HG02610 (cell line): ENCODE measurements around the gene STOML1.
"Not testable (repeated sequence)": the region's sequence is repeated elsewhere in the genome, so short reads cannot be mapped to it uniquely, and the experiment has no call there.

Source experiments
- ATAC-seq: cut with Tn5 transposase; IDR thresholded peaks from one replicate; pipeline ENCODE4 v1.9.1; 2021; ENCODE audit warnings: mild to moderate bottlenecking, moderate library complexity; ENCODE audit not compliant: unreplicated experiment

Gene STOML1

GRCh38 chr15:73965094-73965757, 26.9 kb downstream of the STOML1 start:
- ATAC-seq, result peak; percentile 28

- ATAC-seq, result no peak
Observed at GRCh38 chr15:73964736-73965093, 27.4 kb downstream of the STOML1 start.

- no peak for ATAC-seq
Observed at GRCh38 chr15:73962433-73962832, 29.7 kb downstream of the STOML1 start.

DNA sequence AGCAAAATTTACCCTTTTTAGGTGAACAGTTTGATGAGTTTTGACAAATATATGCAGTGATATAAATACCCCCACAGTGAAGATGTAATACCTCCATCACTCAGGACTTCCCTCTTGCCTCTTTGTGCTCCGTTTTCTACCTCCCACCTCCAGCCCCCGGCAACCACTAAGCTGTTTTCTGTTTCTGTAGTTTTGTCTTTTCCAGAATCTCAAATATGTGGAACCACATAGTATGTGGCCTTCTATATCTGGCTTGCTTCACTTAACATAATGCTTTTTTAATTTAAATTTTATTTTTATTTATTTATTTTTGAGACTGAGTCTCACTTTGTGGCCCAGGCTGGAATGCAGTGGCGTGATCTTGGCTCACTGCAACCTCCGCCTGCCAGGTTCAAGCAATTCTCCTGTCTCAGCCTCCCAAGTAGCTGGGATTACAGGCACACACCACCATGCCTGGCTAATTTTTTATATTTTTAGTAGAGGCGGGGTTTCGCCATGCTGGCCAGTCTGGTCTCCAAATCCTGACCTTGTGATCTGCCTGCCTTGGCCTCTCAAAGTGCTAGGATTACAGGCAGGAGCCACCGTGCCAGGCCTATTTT, 31.5 kb downstream of the STOML1 start:
- ATAC-seq, result not testable (repeated sequence)

GRCh38 chr15:73959801-73960200, 32.3 kb downstream of the STOML1 start:
- ATAC-seq, result no peak

- ATAC-seq, result no peak
Observed at GRCh38 chr15:73959012-73959581, 33.0 kb downstream of the STOML1 start.

DNA sequence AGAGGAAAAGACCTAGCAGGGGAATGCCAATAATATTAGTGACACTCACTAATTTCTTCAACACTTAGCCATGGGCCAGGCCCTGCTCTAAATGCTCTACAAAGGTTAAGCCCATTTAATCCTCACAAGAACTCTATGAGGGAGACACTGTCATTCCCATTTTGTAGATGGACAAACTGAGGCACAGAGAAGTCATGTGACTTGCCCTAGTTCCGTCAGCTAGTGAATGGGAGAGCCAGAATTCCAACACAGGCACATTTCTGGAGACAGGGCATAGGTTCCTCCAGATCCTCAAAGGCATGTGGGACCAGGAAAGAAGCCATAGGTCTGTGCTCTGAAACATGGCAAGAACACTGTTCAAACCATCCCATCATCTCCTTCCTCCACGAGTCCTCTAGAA, 34.3 kb downstream of the STOML1 start:
- ATAC-seq, result no peak

- ATAC-seq, result no peak
Observed at GRCh38 chr15:73957276-73957675, 34.8 kb downstream of the STOML1 start.

DNA sequence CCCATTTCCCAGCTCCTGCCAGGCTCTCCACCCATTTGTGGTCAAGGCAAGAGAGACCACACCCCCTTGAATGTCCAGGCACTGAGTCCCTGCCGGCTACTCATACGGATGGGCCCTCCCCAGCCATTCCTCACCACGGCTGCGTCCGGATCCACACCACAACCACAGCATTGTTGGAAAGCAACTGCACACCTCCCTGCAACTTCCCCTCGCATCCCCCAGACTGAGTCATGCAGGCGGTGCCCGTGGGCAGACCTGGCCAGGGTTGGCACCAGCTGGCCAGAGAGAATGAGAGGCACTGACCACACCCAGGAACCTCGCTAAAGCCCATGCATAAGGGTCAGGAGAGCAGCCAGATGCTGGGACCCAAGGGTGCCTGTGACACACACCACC, 35.4 kb downstream of the STOML1 start:
- no peak for ATAC-seq

- ATAC-seq, result no peak
Observed at GRCh38 chr15:73955861-73956742, 36.0 kb downstream of the STOML1 start.

- no peak for ATAC-seq
Observed at GRCh38 chr15:73955326-73955725, 36.8 kb downstream of the STOML1 start.

- no peak for ATAC-seq
Observed at GRCh38 chr15:73954188-73955145, 37.6 kb downstream of the STOML1 start.

DNA sequence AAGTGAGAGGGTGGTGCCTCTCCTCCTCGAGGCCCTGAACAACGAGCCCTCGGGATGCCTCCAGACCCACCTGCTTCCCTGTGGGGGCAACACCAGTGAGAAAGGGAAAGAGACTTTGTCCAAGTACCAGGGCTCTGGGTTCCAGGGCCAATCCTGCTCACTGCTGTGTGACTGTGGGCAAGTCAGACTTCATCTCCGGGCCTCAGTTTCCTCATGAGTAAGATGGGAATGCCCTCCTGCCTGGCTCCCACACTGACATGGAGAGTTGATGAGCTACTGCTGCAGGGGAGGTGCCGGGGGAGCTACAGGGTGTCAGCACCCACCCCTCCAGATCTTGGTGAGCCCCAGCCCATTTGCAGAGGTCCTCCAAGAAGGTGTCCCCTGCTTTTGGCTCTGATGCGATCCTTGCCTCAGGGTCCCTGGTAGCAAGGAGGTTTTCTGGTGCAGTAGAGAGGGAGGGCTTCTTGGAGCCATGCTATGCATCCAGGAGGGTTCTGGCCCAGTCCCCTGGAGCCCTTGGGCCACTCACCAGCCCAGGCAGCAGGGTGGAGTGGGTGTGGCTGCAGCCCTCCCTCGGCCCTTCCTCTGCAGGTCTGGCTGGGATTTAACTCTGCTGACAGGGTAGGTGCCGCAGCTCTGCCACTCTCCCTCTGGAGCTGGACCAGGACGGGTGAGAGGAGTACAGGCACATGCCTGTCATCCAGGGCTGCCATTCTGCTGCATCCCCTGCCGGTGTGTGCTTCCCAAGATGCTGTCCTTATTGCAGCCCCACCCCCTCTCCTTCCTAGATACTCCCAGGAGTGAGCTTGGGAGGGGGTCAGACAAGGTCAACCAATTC, 39.0 kb downstream of the STOML1 start:
- no peak for ATAC-seq

DNA sequence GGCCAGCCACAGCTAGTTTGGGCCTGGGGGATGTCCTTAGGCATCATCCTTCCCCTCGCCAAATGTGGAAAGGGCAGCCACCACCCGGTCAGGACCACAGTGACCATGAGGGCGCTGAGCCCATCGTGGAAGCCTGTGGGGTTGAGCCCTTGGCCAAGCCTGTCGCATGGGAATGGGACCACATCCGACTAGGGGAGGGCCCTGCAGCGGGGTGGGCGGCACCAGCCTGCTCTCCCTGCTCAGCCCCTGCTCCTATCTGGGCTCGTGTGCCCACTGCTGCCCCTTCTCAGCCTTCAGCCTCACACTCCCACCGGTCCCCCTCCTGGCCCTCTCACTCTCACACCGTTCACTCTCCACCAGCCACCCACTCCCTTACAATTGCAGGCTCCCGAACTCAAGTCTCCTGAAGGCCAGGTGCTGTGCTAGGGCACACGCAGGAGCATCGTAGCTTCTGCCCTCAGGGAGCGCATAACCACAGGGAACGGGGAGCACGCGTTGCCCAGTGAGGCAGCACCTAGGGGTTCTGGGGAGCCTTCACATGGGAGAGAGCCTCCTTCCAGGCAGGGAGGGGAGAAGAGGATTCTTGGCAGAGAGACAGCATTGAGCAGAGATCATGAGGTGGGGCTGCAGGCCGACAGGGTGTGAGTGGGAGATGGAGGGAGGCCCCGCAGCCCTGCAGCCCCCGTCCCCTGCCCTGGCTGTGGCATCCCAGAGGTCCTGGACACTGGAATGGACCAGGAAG, 39.8 kb downstream of the STOML1 start:
- no peak for ATAC-seq

DNA sequence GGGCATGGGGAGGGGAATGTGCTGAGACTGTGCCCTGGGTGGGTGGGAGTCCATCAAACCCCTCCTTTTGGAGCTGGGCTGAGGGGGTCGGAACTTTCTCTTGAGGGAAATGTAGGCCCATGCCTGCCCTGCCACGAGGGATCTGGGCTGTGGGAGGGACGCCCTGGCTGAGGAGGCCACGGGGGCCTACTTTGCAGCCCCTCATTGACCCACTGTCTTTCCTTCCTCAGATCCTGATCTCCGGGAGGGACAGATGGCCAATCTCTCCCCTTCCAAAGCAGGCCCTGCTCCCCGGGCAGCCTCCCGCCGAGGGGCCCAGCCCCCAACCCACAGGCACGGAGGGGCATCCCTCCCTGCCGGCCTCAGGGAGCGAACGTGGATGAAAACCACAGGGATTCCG, 40.5 kb downstream of the STOML1 start:
- no peak for ATAC-seq

- ATAC-seq, result peak; percentile 56
Observed at GRCh38 chr15:73950831-73951561, 41.1 kb downstream of the STOML1 start.

GRCh38 chr15:73950479-73950830, 41.6 kb downstream of the STOML1 start:
- ATAC-seq, result no peak

DNA sequence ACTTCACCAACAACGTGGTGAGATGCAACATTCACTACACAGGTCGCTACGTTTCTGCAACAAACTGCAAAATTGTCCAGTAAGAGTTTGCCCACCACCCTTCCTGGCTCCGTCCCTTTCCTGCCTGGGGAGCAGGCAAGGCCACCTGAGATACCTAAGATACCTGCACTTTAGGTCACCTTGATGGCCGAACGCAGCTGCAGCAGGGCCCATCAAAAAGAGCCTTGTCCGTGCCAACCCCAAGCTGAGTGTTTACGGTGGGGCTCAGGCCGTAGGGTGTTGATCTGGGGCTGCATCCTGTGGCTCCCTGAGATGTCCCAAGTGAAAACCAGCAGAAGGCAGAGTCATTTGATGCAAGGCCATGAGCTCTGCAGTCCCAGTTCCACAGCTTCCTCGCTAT, 42.6 kb downstream of the STOML1 start:
- ATAC-seq, result no peak
